Erythroblast (primary cell): ENCODE results near the gene CLDN22.

Experiments
- DNase-seq, 2 experiments: peaks; one replicate each; lab custom pipeline; 2025; lab: John Stamatoyannopoulos, UW
- GATA1 ChIP-seq: IDR thresholded peaks from 2 replicates; pipeline ENCODE4 v1.6.1; 2011; ENCODE audit warnings: low read depth, mild to moderate bottlenecking, control low read depth, low read length, moderate library complexity
- POLR2A ChIP-seq: IDR thresholded peaks from 2 replicates; pipeline ENCODE4 v1.6.1; 2011; ENCODE audit warnings: mild to moderate bottlenecking, low read length

CLDN22 gene

GRCh38 chr4:183322326-183322725 is 2.2 kb upstream of the CLDN22 start, which contains the start of gene CLDN24:
CLDN24 (minus strand) TSS chr4:183322426; CDS start chr4:183322426, 0 bp downstream.
- no peak for TF ChIP-seq GATA1
- TF ChIP-seq POLR2A = no peak

GRCh38 chr4:183321516-183321915 is 1.4 kb upstream of the CLDN22 start:
- no peak for DNase-seq
- no peak for TF ChIP-seq GATA1
- no peak for TF ChIP-seq POLR2A

More at GRCh38 chr4:183322326-183322725, 2.2 kb upstream of the CLDN22 start, which contains the start of gene CLDN24:
- DNase-seq = no peak

GRCh38 chr4:183321079-183321478 is 1.0 kb upstream of the CLDN22 start:
- no peak for DNase-seq
- no peak for TF ChIP-seq GATA1
- no peak for TF ChIP-seq POLR2A

- no peak for DNase-seq
These were observed 1.4 kb downstream of the CLDN22 start for GRCh38 chr4:183318656-183319055.

GRCh38 chr4:183314806-183315205 is 5.3 kb downstream of the CLDN22 start:
- DNase-seq = no peak
- no peak for TF ChIP-seq POLR2A
- no peak for TF ChIP-seq GATA1

More at GRCh38 chr4:183318656-183319055, 1.4 kb downstream of the CLDN22 start:
- TF ChIP-seq GATA1 = no peak
- no peak for TF ChIP-seq POLR2A

- TF ChIP-seq POLR2A = no peak
- TF ChIP-seq GATA1 = no peak
These were observed 5.7 kb downstream of the CLDN22 start for GRCh38 chr4:183314336-183314735.

GRCh38 chr4:183312841-183313240 is 7.2 kb downstream of the CLDN22 start:
- TF ChIP-seq POLR2A = no peak
- TF ChIP-seq GATA1 = no peak
- DNase-seq = no peak

More at GRCh38 chr4:183314336-183314735, 5.7 kb downstream of the CLDN22 start:
- DNase-seq = no peak

GRCh38 chr4:183306811-183307210 is 13.3 kb downstream of the CLDN22 start:
- no peak for DNase-seq
- TF ChIP-seq GATA1 (no peak), POLR2A (no peak)

GRCh38 chr4:183304538-183304937 is 15.5 kb downstream of the CLDN22 start:
- no peak for TF ChIP-seq GATA1
- no peak for TF ChIP-seq POLR2A
- no peak for DNase-seq

GRCh38 chr4:183304067-183304466 is 16.0 kb downstream of the CLDN22 start:
- TF ChIP-seq POLR2A = no peak
- no peak for TF ChIP-seq GATA1
- no peak for DNase-seq

- DNase-seq = no peak
- no peak for TF ChIP-seq POLR2A
- no peak for TF ChIP-seq GATA1
These were observed 16.8 kb downstream of the CLDN22 start for GRCh38 chr4:183303301-183303700.

- DNase-seq = no peak
These were observed 19.4 kb downstream of the CLDN22 start for GRCh38 chr4:183300655-183301054.

GRCh38 chr4:183300070-183300469 is 20.0 kb downstream of the CLDN22 start:
- DNase-seq = no peak

More at GRCh38 chr4:183300655-183301054, 19.4 kb downstream of the CLDN22 start:
- TF ChIP-seq GATA1 = no peak

GRCh38 chr4:183299464-183299863 is 20.6 kb downstream of the CLDN22 start:
- TF ChIP-seq POLR2A (no peak), GATA1 (no peak)
- no peak for DNase-seq

More at GRCh38 chr4:183300070-183300469, 20.0 kb downstream of the CLDN22 start:
- TF ChIP-seq GATA1 (no peak), POLR2A (no peak)

- DNase-seq = no peak
- TF ChIP-seq GATA1 (no peak), POLR2A (no peak)
These were observed 22.4 kb downstream of the CLDN22 start for GRCh38 chr4:183297675-183298074.
